Measurements from ENCODE around the gene ATP10A.
"Not testable (repeated sequence)": the region's sequence is repeated elsewhere in the genome, so short reads cannot be mapped to it uniquely, and the experiment has no call there.

ATP10A gene

GRCh38 chr15:25883463-25884259, 20.5 kb upstream of the ATP10A start:
- DNase-seq (ENCODE audit: low spot score) (peak; percentile 58), FAIRE-seq (peak; percentile 5)

- no peak for DNase-seq (ENCODE audit: low spot score)
- no peak for FAIRE-seq
Observed at GRCh38 chr15:25882466-25882865, 19.3 kb upstream of the ATP10A start.

- not testable (repeated sequence) for DNase-seq (ENCODE audit: low spot score); FAIRE-seq
Observed at GRCh38 chr15:25880877-25881276, 17.8 kb upstream of the ATP10A start.

- no peak for DNase-seq (ENCODE audit: low spot score)
- no peak for FAIRE-seq
Observed at GRCh38 chr15:25880411-25880810, 17.3 kb upstream of the ATP10A start.

GRCh38 chr15:25879438-25879837, 16.3 kb upstream of the ATP10A start:
- DNase-seq (ENCODE audit: low spot score) (no peak), FAIRE-seq (no peak)

GRCh38 chr15:25877681-25878080, 14.6 kb upstream of the ATP10A start:
- FAIRE-seq (no peak), DNase-seq (ENCODE audit: low spot score) (peak; percentile 40)

GRCh38 chr15:25876231-25877140, 13.4 kb upstream of the ATP10A start:
- DNase-seq (ENCODE audit: low spot score) (no peak), FAIRE-seq (no peak)

- DNase-seq (ENCODE audit: low spot score) (no peak), FAIRE-seq (no peak)
Observed at GRCh38 chr15:25875566-25875965, 12.4 kb upstream of the ATP10A start.

- FAIRE-seq: no peak
Observed at GRCh38 chr15:25874379-25874778, 11.3 kb upstream of the ATP10A start.

GRCh38 chr15:25871403-25871802, 8.3 kb upstream of the ATP10A start:
- no peak for DNase-seq (ENCODE audit: low spot score)
- no peak for FAIRE-seq

More at GRCh38 chr15:25874379-25874778, 11.3 kb upstream of the ATP10A start:
- no peak for DNase-seq (ENCODE audit: low spot score)

- DNase-seq (ENCODE audit: low spot score): no peak
- FAIRE-seq: no peak
Observed at GRCh38 chr15:25870938-25871337, 7.8 kb upstream of the ATP10A start.

GRCh38 chr15:25869701-25870100, 6.6 kb upstream of the ATP10A start:
- FAIRE-seq (no peak), DNase-seq (ENCODE audit: low spot score) (no peak)

GRCh38 chr15:25866874-25867273, 3.7 kb upstream of the ATP10A start:
- FAIRE-seq (peak; percentile 48), DNase-seq (ENCODE audit: low spot score) (no peak)

- DNase-seq (ENCODE audit: low spot score) (no peak), FAIRE-seq (peak; percentile 62)
Observed at GRCh38 chr15:25866251-25866650, 3.1 kb upstream of the ATP10A start.

GRCh38 chr15:25864966-25865365, 1.8 kb upstream of the ATP10A start:
- no peak for DNase-seq (ENCODE audit: low spot score)

GRCh38 chr15:25863968-25864580, 947 bp upstream of the ATP10A start:
- DNase-seq (ENCODE audit: low spot score): no peak

More at GRCh38 chr15:25864966-25865365, 1.8 kb upstream of the ATP10A start:
- no peak for FAIRE-seq

GRCh38 chr15:25862472-25863110, 536 bp downstream of the ATP10A start:
- no peak for DNase-seq (ENCODE audit: low spot score)
- no peak for FAIRE-seq

More at GRCh38 chr15:25863968-25864580, 947 bp upstream of the ATP10A start:
- no peak for FAIRE-seq

GRCh38 chr15:25862071-25862471, 1.1 kb downstream of the ATP10A start:
- DNase-seq (ENCODE audit: low spot score): no peak
- FAIRE-seq: no peak

GRCh38 chr15:25860885-25861866, 2.0 kb downstream of the ATP10A start:
- FAIRE-seq (no peak), DNase-seq (ENCODE audit: low spot score) (no peak)

Data from urothelium cell line (cell line).